Tibial artery (tissue), 4 donors: ENCODE results near the gene PLPP6.
"Not testable (repeated sequence)": the region's sequence is repeated elsewhere in the genome, so short reads cannot be mapped to it uniquely, and the experiment has no call there.

Source experiments
- DNase-seq, 2 donors: peaks; one replicate each; pipeline ENCODE4 v3.0.0-alpha.2; 2019
- H3K27ac ChIP-seq, 2 donors: fragments of 200-600 bp; sonication (generic) in 1 of 2; 1 replicate in 1 of 2; 2 replicates in 1 of 2; pipeline ENCODE4 v1.5.1; 2018 to 2019; ENCODE audit warnings: mild to moderate bottlenecking in 1 of 2
- H3K27me3 ChIP-seq, 2 donors: fragments of 200-600 bp; sonication (generic) in 1 of 2; one replicate each; pipeline versions ENCODE4 v1.5.1 to v1.6.0; 2016 to 2019
- H3K36me3 ChIP-seq, 3 donors: fragments of 200-600 bp; sonication (generic) in 2 of 3; one replicate each; pipeline ENCODE4 v1.5.1; 2016 to 2019; ENCODE audit warnings: mild to moderate bottlenecking in 2 of 3
- H3K4me1 ChIP-seq, 4 donors: fragments of 200-600 bp; sonication (generic) in 2 of 4; 1 replicate in 3 of 4; 2 replicates in 1 of 4; pipeline ENCODE4 v1.5.1; 2016 to 2019
- H3K4me3 ChIP-seq, 2 donors: fragments of 200-600 bp; sonication (generic) in 1 of 2; 1 replicate in 1 of 2; 2 replicates in 1 of 2; pipeline ENCODE4 v1.5.1; 2018 to 2019; ENCODE audit warnings: mild to moderate bottlenecking in 2 of 2
- H3K9me3 ChIP-seq, 3 donors: fragments of 200-600 bp; sonication (generic) in 1 of 3; one replicate each; pipeline ENCODE4 v1.5.1; 2016 to 2019
- intact Hi-C: fragments of 100-400 bp; cut with DNase I; formaldehyde crosslinking; loops from one replicate; pipeline ENCODE4 v1.15.0; 2023; ENCODE audit warnings: low total_unique reads
- TF ChIP-seq, protein P1 (sequence below), 2 experiments: fragments of 200-600 bp in 1 of 2; fragments of 450-650 bp in 1 of 2; IDR thresholded peaks; one replicate each; pipeline ENCODE4 v1.5.1; 2017 to 2019; ENCODE audit warnings: antibody characterized with exemption in 2 of 2, mild to moderate bottlenecking in 1 of 2, moderate library complexity in 1 of 2

Gene PLPP6

DNA sequence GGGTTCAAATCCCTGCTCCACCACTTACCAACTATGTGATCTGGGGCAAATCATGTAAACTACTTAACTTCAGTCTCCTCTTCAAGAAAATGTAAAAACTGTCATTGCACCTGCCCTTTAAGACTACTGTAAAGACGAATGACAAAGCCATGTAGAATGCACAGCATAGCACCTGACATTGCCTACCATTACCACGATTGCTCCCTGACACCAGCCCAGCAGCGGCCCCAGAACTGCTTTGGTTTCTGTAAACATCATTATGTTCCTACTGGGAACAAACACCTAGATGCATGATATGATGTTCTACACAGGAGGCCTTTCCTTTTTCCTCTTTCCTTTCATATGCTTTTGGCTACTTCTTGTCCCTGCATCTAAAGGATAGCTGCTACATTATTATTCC is 23.1 kb upstream of the PLPP6 start:
- Histone ChIP-seq H3K9me3 (no peaks in the 10 kb centered on the region), H3K36me3 (no peaks in the 10 kb centered on the region), H3K27me3 (no peaks in the 10 kb centered on the region), H3K27ac (no peak overlapping the region), H3K4me1 (no peaks in the 10 kb centered on the region), H3K4me3 (no peak overlapping the region)
- DNase-seq = no peak
- intact Hi-C loops = loop anchor here (10.0 kb wide), 1 partner anchor 254 kb away; no protein-coding TSS in a partner anchor
- TF ChIP-seq, protein P1, sequence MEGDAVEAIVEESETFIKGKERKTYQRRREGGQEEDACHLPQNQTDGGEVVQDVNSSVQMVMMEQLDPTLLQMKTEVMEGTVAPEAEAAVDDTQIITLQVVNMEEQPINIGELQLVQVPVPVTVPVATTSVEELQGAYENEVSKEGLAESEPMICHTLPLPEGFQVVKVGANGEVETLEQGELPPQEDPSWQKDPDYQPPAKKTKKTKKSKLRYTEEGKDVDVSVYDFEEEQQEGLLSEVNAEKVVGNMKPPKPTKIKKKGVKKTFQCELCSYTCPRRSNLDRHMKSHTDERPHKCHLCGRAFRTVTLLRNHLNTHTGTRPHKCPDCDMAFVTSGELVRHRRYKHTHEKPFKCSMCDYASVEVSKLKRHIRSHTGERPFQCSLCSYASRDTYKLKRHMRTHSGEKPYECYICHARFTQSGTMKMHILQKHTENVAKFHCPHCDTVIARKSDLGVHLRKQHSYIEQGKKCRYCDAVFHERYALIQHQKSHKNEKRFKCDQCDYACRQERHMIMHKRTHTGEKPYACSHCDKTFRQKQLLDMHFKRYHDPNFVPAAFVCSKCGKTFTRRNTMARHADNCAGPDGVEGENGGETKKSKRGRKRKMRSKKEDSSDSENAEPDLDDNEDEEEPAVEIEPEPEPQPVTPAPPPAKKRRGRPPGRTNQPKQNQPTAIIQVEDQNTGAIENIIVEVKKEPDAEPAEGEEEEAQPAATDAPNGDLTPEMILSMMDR (IDR thresholded peaks at IDR 0.05) = no peak

DNA sequence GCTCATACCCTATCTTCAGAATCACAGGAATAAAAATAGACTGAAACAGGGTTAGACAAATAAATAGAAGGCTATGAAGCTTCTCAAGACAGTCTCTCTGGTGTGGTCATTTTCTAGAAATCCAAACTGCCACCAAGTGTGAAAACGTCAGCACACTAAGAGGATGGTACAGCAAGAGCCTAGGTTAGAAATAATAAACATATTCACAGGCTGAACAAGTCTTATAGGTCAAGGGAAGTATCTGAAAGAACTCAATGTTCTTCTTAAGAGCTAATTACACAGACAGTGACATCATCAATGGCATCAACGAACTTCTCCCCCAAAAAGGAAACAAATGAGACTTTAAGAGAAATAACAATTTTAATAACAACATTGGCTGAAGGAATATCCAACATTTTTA is 22.7 kb upstream of the PLPP6 start:
- Histone ChIP-seq H3K27ac (no peak overlapping the region), H3K4me1 (no peaks in the 10 kb centered on the region), H3K9me3 (no peaks in the 10 kb centered on the region), H3K36me3 (no peaks in the 10 kb centered on the region), H3K27me3 (no peaks in the 10 kb centered on the region), H3K4me3 (no peak overlapping the region)
- intact Hi-C loops = loop anchor here (10.0 kb wide), 1 partner anchor 255 kb away; no protein-coding TSS in a partner anchor
- TF ChIP-seq, protein P1 (IDR thresholded peaks at IDR 0.05) = no peak
- DNase-seq = no peak

DNA sequence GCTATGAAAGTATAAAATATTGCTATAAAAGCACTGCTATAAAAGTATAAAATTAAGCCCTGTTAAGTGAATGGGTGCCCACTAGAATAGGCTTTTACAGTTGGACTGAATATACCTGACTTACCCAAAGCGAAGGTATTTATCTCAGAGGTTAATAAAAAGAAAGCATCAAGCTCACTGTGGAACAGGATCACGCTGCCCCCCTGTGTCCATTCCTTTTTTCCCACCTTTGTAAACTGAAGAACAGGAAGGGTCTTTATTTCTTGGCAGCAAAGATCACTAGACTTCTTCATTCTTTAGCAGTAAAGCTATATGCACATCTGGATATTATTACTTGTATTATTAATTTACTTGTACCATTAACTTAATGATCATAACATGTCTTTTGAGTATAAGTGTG is 22.1 kb upstream of the PLPP6 start:
- no peak overlapping the region for H3K4me3 ChIP-seq
- TF ChIP-seq, protein P1 (IDR thresholded peaks at IDR 0.05) = peak; percentile 45 to 51
- no peaks in the 10 kb centered on the region for H3K36me3 ChIP-seq
- H3K4me1 ChIP-seq = no peaks in the 10 kb centered on the region
- no peaks in the 10 kb centered on the region for H3K27me3 ChIP-seq
- no peak overlapping the region for H3K27ac ChIP-seq
- intact Hi-C loops = no loop called here
- DNase-seq = no peak
- H3K9me3 ChIP-seq = no peaks in the 10 kb centered on the region

DNA sequence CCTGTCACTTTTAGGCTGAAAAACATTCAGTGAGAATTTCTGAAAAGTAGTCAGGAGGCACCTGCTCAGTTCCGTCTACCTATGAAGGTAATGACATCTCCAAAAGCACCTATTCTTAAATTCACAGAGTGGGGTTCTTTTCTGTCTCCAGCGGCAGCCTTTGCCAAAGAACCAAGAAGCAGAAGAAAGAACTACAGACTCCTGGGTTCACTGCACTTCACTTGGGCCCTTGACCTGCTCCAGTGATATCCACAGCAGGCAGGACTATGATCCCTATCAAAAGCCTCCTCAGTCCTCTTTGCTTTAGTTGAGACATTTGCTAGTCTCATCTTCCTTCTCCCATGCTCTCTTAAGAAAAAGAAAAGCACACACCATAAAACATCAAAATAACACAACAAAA is 19.7 kb upstream of the PLPP6 start:
- H3K27me3 ChIP-seq = no peaks in the 10 kb centered on the region
- no peak overlapping the region for H3K4me3 ChIP-seq
- H3K4me1 ChIP-seq = no peaks in the 10 kb centered on the region
- DNase-seq = no peak
- no peaks in the 10 kb centered on the region for H3K36me3 ChIP-seq
- intact Hi-C loops = no loop called here
- TF ChIP-seq, protein P1 (IDR thresholded peaks at IDR 0.05) = no peak
- no peaks in the 10 kb centered on the region for H3K9me3 ChIP-seq
- H3K27ac ChIP-seq = no peak overlapping the region

DNA sequence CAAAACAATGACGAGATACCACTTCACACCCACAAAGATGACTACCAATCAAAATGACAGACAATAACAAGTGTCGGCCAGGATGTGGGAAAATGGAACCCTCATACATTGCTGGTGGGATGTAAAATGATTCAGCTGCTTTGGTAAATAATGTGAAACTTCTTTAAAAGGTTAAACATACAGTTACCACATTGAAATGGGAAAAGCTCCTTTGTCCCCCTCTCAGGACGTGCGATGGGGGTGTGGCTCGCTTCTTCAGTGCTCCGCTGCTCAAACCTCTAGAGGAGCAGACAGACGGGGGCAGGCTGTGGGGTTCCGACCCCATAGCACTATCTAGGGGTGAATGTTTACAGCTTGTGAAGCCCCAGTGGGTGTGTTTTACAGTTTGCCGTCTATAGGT is 8.0 kb upstream of the PLPP6 start:
- DNase-seq = no peak
- H3K4me3 ChIP-seq = no peak overlapping the region
- no peaks in the 10 kb centered on the region for H3K9me3 ChIP-seq
- no peaks in the 10 kb centered on the region for H3K27me3 ChIP-seq
- TF ChIP-seq, protein P1 (IDR thresholded peaks at IDR 0.05) = no peak
- no peak overlapping the region for H3K27ac ChIP-seq
- peaks cover 0 to 8% (median 0%) of the 10 kb centered on the region in 3 donors for H3K36me3 ChIP-seq
- no peaks in the 10 kb centered on the region for H3K4me1 ChIP-seq
- intact Hi-C loops = no loop called here

DNA sequence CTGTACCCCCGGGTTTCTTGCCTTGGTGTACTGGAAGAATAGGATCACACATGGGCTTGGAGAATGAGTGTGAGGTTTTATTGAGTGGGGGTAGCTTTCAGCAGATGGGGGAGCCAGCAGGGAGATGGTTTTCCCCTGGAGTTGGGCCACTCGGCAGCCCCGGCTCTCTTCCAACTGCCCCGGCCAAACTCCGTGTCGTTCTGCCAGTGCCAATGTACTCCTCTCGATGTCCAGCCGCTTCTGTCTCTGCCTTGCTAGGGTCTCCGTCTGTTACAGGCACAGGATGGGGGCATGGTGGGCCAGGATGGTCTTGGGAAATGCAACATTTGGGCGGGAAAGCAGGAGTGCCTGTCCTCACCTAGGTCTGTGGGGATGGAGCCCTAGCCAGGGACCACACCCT is 7.6 kb upstream of the PLPP6 start:
- no peak for DNase-seq
- H3K27me3 ChIP-seq = no peaks in the 10 kb centered on the region
- no peaks in the 10 kb centered on the region for H3K4me1 ChIP-seq
- TF ChIP-seq, protein P1 (IDR thresholded peaks at IDR 0.05) = no peak
- peaks cover 0 to 8% (median 0%) of the 10 kb centered on the region in 3 donors for H3K36me3 ChIP-seq
- intact Hi-C loops = no loop called here
- H3K9me3 ChIP-seq = no peaks in the 10 kb centered on the region
- H3K27ac ChIP-seq = no peak overlapping the region
- no peak overlapping the region for H3K4me3 ChIP-seq

DNA sequence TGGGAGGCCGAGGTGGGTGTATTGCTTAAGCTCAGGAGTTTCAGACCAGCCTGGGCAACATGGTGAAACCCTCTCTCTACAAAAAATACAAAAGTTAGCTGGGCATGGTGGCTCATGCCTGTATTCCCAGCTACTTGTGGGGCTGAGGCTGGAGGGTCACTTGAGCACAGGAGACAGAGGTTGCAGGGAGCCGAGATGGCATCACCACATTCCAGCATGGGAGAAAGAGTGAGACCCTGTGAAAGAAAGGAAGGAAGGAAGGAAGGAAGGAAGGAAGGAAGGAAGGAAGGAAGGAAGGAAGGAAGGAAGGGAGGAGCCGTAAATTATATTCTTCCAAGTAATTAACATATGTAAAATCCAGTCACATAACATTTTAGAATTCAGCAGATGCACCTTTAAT is 5.9 kb upstream of the PLPP6 start:
- H3K4me1 ChIP-seq, intact Hi-C loops, H3K9me3 ChIP-seq, H3K27ac ChIP-seq, H3K27me3 ChIP-seq, DNase-seq, H3K4me3 ChIP-seq, H3K36me3 ChIP-seq: not testable (repeated sequence)
